Heart right ventricle (tissue), 16 donors: ENCODE measurements around the gene MVB12B. TPM values are rescaled to one million over a fixed set of nuclear protein-coding genes. Genes with fewer than 3 reads are reported as not detected.

Experiments used
- ATAC-seq, 8 donors: fragments of 200-7000 bp; cut with Tn5 transposase; one replicate each; pipeline ENCODE4 v1.9.1; 2020; ENCODE audit warnings: mild to moderate bottlenecking in 8 of 8, moderate library complexity in 8 of 8, moderate number of reproducible peaks in 1 of 8
- DNase-seq, 2 donors: peaks; one replicate each; pipeline ENCODE4 v3.0.0-alpha.2; 2020
- H3K27ac ChIP-seq, 10 donors: fragments of 200-600 bp; sonication (generic) in 2 of 10; one replicate each; pipeline versions ENCODE4 v1.5.0 to v1.8.0; 2020 to 2022; ENCODE audit warnings: mild to moderate bottlenecking in 3 of 10
- H3K27me3 ChIP-seq, 7 donors: fragments of 200-600 bp; one replicate each; pipeline ENCODE4 v1.8.0; 2021 to 2022; ENCODE audit warnings: mild to moderate bottlenecking in 2 of 7
- H3K36me3 ChIP-seq, 9 donors: fragments of 200-600 bp; sonication (generic) in 1 of 9; one replicate each; pipeline versions ENCODE4 v1.5.0 to v1.8.0; 2020 to 2022; ENCODE audit warnings: mild to moderate bottlenecking in 2 of 9
- H3K4me1 ChIP-seq, 9 donors: fragments of 200-600 bp; sonication (generic) in 1 of 9; one replicate each; pipeline versions ENCODE4 v1.5.0 to v1.8.0; 2020 to 2022; ENCODE audit warnings: mild to moderate bottlenecking in 4 of 9
- H3K4me3 ChIP-seq, 10 donors: fragments of 200-600 bp; sonication (generic) in 2 of 10; one replicate each; pipeline versions ENCODE4 v1.5.0 to v1.8.0; 2020 to 2022; ENCODE audit warnings: mild to moderate bottlenecking in 7 of 10, moderate library complexity in 2 of 10
- H3K9me3 ChIP-seq, 11 donors: fragments of 200-600 bp in 10 of 11; sonication (generic) in 2 of 11; one replicate each; pipeline versions ENCODE4 v1.5.0 to v1.8.0; 2013 to 2022; ENCODE audit warnings: mild to moderate bottlenecking in 2 of 11, control low read depth in 1 of 11, moderate library complexity in 1 of 11
- CTCF ChIP-seq, 9 donors: fragments of 200-600 bp; sonication (generic) in 2 of 9; IDR thresholded peaks; one replicate each; pipeline versions ENCODE4 v1.5.0 to v1.8.0; 2021 to 2022; ENCODE audit warnings: antibody characterized with exemption in 9 of 9, mild to moderate bottlenecking in 5 of 9, moderate library complexity in 1 of 9
- WGBS, 2 donors: extraction: QIAGEN DNeasy Blood & Tissue Kit; methylation state at CpG; one replicate each; pipeline ENCODE4 v1.1.7; 2013; ENCODE audit warnings: inconsistent platforms in 1 of 2; 5-methylcytosine and 5-hydroxymethylcytosine counted together
- intact Hi-C, 10 donors: fragments of 100-400 bp; cut with DNase I; formaldehyde crosslinking; loops; one replicate each; pipeline versions ENCODE4 v1.11.1 to v1.14.2; 2022
- polyA plus RNA-seq, 2 donors: library from polyadenylated mRNA; stranded (reverse); fragments of 200-250 nt; gene quantifications; one replicate each; pipeline ENCODE4 v1.2.3, GENCODE V29; 2013
- total RNA-seq, 10 donors: library from RNA; stranded (reverse); fragmentation: NEBNext Ultra II Directional in 3 of 10; extraction: Animal tissue kit (Norgen Biotek cat#: 25700) in 3 of 10; gene quantifications; one replicate each; pipeline versions ENCODE4 v1.2.1 to v1.2.4, GENCODE V29; 2021 to 2023
- donor health status: Arrhythmogenic right ventricular cardiomyopathy.
- donor health status: ischemic (EF 13 %, LVEDD 7.1; RV severe dilation, severe dysfunction).
- donor health status: healthy with polysubstance abuse.
- donor health status: DM: no; HTN: yes; CAD: no.
- donor health status: DM: no; HTN: no; CAD: no.
- donor health status: ischemic (EF 25% LVEDD 6.9; RV normal size, moderate dysfunction).
- donor health status: ischemic (EF 25% LVEDD 5.7; RV mildly dilated, moderate dysfunction).
- donor health status: healthy.
- donor health status: DM: yes; HTN: yes; CAD: no.
- donor health status: Ischemic cardiomyopathy.
- donor health status: ischemic (EF 35%, LVEDD 5.7; RV mildly dilated, moderate dysfunction).
- donor health status: nonischemic (EF 11% LVEDD 7.7; RV severe dilation, severe dysfunction).
- donor health status: DM: yes; HTN: yes; CAD: no.
- donor health status: PGD.
- donor health status: ischemic (EF 29% LVEDD 5.4; RV normal size, mild dysfunction).
- donor health status: nonischemic (EF 23%, LVEDD 6.1; RV moderate dilation, normal function).

The MVB12B gene
- total and polyA plus RNA-seq, 12 donors, result 2.8 to 16.5 (median 10.6) TPM

- Histone ChIP-seq H3K27ac (no peak overlapping the region), H3K27me3 (peaks cover 0 to 14% (median 0%) of the 10 kb centered on the region in 7 donors), H3K9me3 (no peaks in the 10 kb centered on the region), H3K4me3 (no peak overlapping the region), H3K36me3 (peaks cover 0 to 23% (median 0%) of the 10 kb centered on the region in 9 donors), H3K4me1 (peaks cover 0 to 29% (median 22%) of the 10 kb centered on the region in 9 donors)
- no peak for TF ChIP-seq CTCF (IDR thresholded peaks at IDR 0.05)
- no peak for DNase-seq
- 94 to 95% methylated on average over 22 of the region's 22 CpGs for WGBS, 2 donors
- intact Hi-C loops, result loop anchor here in 9 of 10 donors (1.0 to 10.0 kb wide), 10 partner anchors 55 to 283 kb away; no protein-coding TSS in a partner anchor
- no peak for ATAC-seq
Observed at GRCh38 chr9:126501383-126502331, 175.0 kb downstream of the MVB12B start.

- WGBS, 2 donors, result 93 to 94% methylated on average over 34 of the region's 34 CpGs
- no peaks in the 10 kb centered on the region for H3K9me3 ChIP-seq
- DNase-seq, result no peak
Observed at GRCh38 chr9:126502417-126503332, 176.0 kb downstream of the MVB12B start.

GRCh38 chr9:126503333-126504085 lies 176.9 kb downstream of the MVB12B start:
- Histone ChIP-seq H3K4me3 (no peak overlapping the region), H3K27ac (no peak overlapping the region), H3K9me3 (no peaks in the 10 kb centered on the region), H3K4me1 (peaks cover 0 to 27% (median 22%) of the 10 kb centered on the region in 9 donors), H3K27me3 (peaks cover 0 to 14% (median 0%) of the 10 kb centered on the region in 7 donors), H3K36me3 (peaks cover 0 to 23% (median 0%) of the 10 kb centered on the region in 9 donors)
- ATAC-seq, result no peak
- intact Hi-C loops, result loop anchor here in 8 of 10 donors (5.0 to 10.0 kb wide), 6 partner anchors 54 to 281 kb away; no protein-coding TSS in a partner anchor
- TF ChIP-seq CTCF (IDR thresholded peaks at IDR 0.05), result no peak
- DNase-seq, result no peak
- WGBS, 2 donors, result 88 to 91% methylated on average over 27 to 28 of the region's 28 CpGs

More at GRCh38 chr9:126502417-126503332, 176.0 kb downstream of the MVB12B start:
- TF ChIP-seq CTCF (IDR thresholded peaks at IDR 0.05), result no peak
- Histone ChIP-seq H3K4me3 (no peak overlapping the region), H3K27me3 (peaks cover 0 to 14% (median 0%) of the 10 kb centered on the region in 7 donors), H3K27ac (no peak overlapping the region), H3K4me1 (peaks cover 0 to 29% (median 22%) of the 10 kb centered on the region in 9 donors), H3K36me3 (peaks cover 0 to 23% (median 0%) of the 10 kb centered on the region in 9 donors)
- intact Hi-C loops, result loop anchor here in 8 of 10 donors (5.0 to 10.0 kb wide), 6 partner anchors 55 to 282 kb away; no protein-coding TSS in a partner anchor
- no peak for ATAC-seq
